PC-9 (cell line): ENCODE measurements around the gene SPAG17.

Experiments used
- EZH2 ChIP-seq: fragments of 200-600 bp; sonication (generic); IDR thresholded peaks from 2 replicates; pipeline ENCODE4 v1.8.0; 2017; ENCODE audit warnings: antibody characterized with exemption, low read depth
- TF ChIP-seq, protein P1 (sequence below): fragments of 200-600 bp; sonication (generic); conservative IDR thresholded peaks from 2 replicates; pipeline ENCODE4 v1.6.1; 2017; ENCODE audit warnings: mixed run types, antibody characterized with exemption, mild to moderate bottlenecking, moderate library complexity

DNA sequence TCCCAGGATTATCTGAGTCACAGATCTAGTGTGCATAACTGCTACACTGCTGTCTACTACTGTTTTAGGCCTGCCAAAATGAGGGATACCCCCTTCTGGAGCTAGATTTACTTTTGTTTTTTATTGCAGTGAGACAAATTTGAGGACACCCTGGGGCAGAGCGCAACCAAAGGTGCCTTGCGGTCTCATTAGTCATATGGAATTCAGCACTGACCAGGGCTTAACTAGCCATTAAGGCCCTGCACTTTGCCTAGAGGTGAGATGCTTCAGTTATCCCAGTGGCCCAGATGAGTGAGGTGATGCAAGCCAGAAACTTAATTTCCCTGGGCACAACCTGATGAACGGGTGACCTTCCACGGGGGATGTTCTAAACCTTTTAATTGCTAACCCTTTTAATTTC, 998 bp upstream of the SPAG17 start:
- no peak for TF ChIP-seq EZH2
- TF ChIP-seq, protein P1, sequence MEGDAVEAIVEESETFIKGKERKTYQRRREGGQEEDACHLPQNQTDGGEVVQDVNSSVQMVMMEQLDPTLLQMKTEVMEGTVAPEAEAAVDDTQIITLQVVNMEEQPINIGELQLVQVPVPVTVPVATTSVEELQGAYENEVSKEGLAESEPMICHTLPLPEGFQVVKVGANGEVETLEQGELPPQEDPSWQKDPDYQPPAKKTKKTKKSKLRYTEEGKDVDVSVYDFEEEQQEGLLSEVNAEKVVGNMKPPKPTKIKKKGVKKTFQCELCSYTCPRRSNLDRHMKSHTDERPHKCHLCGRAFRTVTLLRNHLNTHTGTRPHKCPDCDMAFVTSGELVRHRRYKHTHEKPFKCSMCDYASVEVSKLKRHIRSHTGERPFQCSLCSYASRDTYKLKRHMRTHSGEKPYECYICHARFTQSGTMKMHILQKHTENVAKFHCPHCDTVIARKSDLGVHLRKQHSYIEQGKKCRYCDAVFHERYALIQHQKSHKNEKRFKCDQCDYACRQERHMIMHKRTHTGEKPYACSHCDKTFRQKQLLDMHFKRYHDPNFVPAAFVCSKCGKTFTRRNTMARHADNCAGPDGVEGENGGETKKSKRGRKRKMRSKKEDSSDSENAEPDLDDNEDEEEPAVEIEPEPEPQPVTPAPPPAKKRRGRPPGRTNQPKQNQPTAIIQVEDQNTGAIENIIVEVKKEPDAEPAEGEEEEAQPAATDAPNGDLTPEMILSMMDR: no peak
